ENCODE results near the gene TPP2. TPM values are rescaled to one million over a fixed set of nuclear protein-coding genes. Genes with fewer than 3 reads are reported as not detected.

The TPP2 gene
- total RNA-seq, 4 donors from 2014 or later, result 19.9 to 39.9 (median 25.1) TPM

DNA sequence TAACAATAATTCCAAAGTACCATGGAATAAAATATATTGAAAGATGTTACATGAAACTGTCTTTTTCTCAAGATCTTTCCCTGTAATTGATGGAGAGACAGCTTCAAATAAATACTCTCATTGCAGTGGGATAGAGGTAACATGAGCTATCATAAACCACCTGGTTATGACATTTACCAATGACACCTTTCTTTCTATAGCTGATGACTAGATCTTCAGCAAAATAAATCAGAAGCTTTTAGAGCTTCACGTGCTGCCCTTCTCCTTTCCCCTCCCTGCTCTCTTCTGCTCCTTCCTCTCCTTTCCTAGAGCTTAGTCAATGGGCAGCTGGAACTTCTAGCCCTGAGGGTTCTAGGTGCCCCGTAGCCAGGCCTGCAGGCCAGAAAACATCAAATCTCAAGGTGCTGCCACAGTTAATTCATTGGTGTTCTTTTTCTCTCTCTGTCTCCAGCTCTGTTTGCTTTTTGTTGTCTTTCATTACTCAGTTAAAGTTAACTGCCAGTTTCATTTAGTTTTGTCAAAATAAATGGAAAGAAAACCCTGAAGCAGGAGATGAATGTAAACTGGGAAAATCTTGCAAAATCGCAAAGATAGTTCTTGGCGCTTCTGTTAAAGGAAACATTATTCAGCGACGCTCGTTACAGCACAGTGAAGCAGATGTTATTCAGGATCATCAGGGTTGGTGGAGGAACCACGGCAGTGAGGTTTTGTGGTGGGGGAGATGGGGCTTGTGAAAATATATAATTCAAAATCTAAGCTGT lies 106.4 kb downstream of the TPP2 start:
- WGBS, 2 donors, result 61 to 66% methylated on average over 8 of the region's 8 CpGs
- Histone ChIP-seq H3K27me3 (no peaks in the 10 kb centered on the region), H3K4me1 (peaks cover 0 to 43% (median 4%) of the 10 kb centered on the region in 3 donors), H3K27ac (no peak overlapping the region), H3K4me3 (no peak overlapping the region), H3K9me3 (peaks cover 0 to 9% (median 0%) of the 10 kb centered on the region in 3 donors), H3K36me3 (no peaks in the 10 kb centered on the region)
- TF ChIP-seq POLR2A (IDR thresholded peaks at IDR 0.05), result no peak
- TF ChIP-seq, protein P1, sequence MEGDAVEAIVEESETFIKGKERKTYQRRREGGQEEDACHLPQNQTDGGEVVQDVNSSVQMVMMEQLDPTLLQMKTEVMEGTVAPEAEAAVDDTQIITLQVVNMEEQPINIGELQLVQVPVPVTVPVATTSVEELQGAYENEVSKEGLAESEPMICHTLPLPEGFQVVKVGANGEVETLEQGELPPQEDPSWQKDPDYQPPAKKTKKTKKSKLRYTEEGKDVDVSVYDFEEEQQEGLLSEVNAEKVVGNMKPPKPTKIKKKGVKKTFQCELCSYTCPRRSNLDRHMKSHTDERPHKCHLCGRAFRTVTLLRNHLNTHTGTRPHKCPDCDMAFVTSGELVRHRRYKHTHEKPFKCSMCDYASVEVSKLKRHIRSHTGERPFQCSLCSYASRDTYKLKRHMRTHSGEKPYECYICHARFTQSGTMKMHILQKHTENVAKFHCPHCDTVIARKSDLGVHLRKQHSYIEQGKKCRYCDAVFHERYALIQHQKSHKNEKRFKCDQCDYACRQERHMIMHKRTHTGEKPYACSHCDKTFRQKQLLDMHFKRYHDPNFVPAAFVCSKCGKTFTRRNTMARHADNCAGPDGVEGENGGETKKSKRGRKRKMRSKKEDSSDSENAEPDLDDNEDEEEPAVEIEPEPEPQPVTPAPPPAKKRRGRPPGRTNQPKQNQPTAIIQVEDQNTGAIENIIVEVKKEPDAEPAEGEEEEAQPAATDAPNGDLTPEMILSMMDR (IDR thresholded peaks at IDR 0.05), result no peak
- DNase-seq, result no peak
- intact Hi-C loops (cut with DNase I), result no loop called here

DNA sequence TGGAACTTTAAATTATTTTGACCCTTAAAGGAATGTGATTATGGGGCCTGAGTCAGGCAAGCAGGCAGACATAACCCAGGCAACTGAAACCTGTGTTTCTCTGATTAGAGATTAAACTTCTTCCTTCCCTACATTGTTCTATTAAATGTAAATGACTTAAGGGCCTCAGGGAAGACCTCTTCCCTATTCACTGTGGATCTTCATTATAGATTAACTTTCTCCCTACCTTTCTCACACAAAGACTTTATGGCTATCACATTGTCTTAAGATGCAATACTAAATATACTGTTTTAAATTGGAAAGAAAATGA lies 106.9 kb downstream of the TPP2 start:
- no peak overlapping the region for H3K27ac ChIP-seq

DNA sequence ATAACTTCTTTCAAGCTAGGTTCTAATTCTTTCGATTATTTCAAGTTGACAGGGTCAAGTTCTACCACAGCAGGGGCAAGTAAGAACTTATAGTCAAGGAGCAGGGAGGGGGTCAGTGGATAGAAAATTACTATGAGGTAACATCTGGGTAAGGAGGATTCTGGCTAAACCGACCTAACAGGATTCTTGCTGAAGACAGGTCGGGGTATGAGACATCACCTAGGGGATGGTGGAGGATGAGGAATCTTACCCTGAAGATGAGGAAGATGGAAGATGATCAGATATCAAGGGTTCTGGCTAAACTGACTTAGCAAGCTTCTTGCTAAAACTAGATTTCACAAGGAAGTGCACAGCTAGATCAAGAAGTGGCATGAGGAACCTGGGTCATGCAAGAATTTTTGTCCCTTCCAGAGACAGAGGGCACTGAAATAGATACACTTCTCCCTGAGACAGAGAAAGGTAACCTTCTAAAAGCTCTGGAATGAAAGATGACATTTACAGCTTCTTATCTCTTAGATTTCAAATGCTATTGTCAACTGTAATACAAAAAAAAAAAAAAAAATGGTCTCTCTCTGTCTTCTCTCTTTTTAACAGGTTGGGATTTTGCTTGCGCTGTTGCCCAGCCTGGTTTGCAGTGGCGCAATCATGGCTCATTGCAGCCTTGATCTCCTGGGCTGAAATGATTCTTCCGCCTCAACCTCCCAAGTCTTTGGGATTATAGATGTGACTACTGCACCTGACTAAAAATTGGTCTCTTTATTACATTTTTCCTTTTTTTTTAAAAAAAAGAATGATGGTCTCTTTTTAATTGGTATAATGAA lies 107.7 kb downstream of the TPP2 start:
- Histone ChIP-seq H3K27ac (no peak overlapping the region), H3K4me3 (no peak overlapping the region), H3K27me3 (no peaks in the 10 kb centered on the region), H3K36me3 (no peaks in the 10 kb centered on the region), H3K4me1 (peaks cover 0 to 53% (median 4%) of the 10 kb centered on the region in 3 donors), H3K9me3 (no peaks in the 10 kb centered on the region)
- 55 to 60% methylated on average over 6 of the region's 6 CpGs for WGBS, 2 donors
- DNase-seq, result no peak
- intact Hi-C loops (cut with DNase I), result no loop called here
- TF ChIP-seq, protein P1 (IDR thresholded peaks at IDR 0.05), result no peak
- no peak for TF ChIP-seq POLR2A (IDR thresholded peaks at IDR 0.05)

More for the DNA sequence above, 106.9 kb downstream of the TPP2 start:
- intact Hi-C loops (cut with DNase I), result no loop called here
- peaks cover 0 to 4% (median 0%) of the 10 kb centered on the region in 3 donors for H3K9me3 ChIP-seq
- H3K36me3 ChIP-seq, result no peaks in the 10 kb centered on the region
- peaks cover 0 to 46% (median 4%) of the 10 kb centered on the region in 3 donors for H3K4me1 ChIP-seq
- H3K27me3 ChIP-seq, result no peaks in the 10 kb centered on the region
- TF ChIP-seq POLR2A (IDR thresholded peaks at IDR 0.05), result no peak
- TF ChIP-seq, protein P1 (IDR thresholded peaks at IDR 0.05), result no peak
- no peak for DNase-seq
- no peak overlapping the region for H3K4me3 ChIP-seq

DNA sequence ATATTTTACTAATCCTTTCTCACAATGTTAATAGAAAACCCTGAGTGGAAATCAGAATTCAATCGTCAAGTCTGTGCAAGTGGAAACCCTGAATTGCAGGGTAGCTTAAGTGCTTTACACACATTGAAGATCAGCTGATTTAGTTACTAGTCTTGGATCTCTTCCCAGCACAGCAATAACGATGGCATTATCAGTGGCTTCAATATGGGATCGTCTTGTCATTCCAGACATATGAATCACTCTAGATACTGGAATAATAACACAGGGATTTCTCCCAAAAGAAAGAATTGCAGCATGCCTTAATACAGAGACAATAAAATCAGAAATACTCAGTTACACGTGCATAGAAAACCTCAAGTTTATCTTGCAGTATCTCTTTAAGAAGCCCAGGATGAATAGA lies 110.7 kb downstream of the TPP2 start:
- intact Hi-C loops (cut with DNase I), result no loop called here
- WGBS, 2 donors, result 10 to 17% methylated on average over 4 of the region's 4 CpGs
- Histone ChIP-seq H3K27ac (peak overlapping the region in 1 of 4 donors; percentile 29), H3K9me3 (no peaks in the 10 kb centered on the region), H3K4me3 (no peak overlapping the region), H3K36me3 (no peaks in the 10 kb centered on the region), H3K4me1 (peaks cover 0 to 61% (median 4%) of the 10 kb centered on the region in 3 donors), H3K27me3 (no peaks in the 10 kb centered on the region)
- no peak for DNase-seq
- TF ChIP-seq, protein P1 (IDR thresholded peaks at IDR 0.05), result no peak
- no peak for TF ChIP-seq POLR2A (IDR thresholded peaks at IDR 0.05)

DNA sequence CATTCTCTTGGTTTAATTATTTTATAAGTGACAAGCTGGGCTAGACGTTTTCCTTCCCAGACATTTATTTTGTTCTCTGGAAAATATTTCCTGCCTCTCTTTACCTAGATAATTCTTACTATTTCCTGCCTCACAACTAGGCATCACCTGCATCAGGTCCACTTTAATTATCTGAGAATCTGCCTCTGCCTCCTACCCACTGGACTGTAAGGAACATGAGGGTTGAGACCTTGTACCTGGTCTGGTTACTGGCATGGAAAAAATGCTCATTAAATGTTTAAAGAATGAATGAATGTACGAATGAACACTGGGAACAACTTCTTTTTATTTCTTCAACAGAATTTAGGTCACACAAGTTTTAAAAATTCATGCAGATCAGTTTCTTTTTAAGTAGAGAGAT lies 111.4 kb downstream of the TPP2 start:
- 28 to 47% methylated on average over 2 of the region's 2 CpGs for WGBS, 2 donors
- intact Hi-C loops (cut with DNase I), result no loop called here
- no peaks in the 10 kb centered on the region for H3K9me3 ChIP-seq
- H3K4me1 ChIP-seq, result peaks cover 0 to 58% (median 4%) of the 10 kb centered on the region in 3 donors
- TF ChIP-seq POLR2A (IDR thresholded peaks at IDR 0.05), result no peak
- TF ChIP-seq, protein P1 (IDR thresholded peaks at IDR 0.05), result no peak
- H3K4me3 ChIP-seq, result no peak overlapping the region
- no peak for DNase-seq
- no peaks in the 10 kb centered on the region for H3K36me3 ChIP-seq
- no peaks in the 10 kb centered on the region for H3K27me3 ChIP-seq
- H3K27ac ChIP-seq, result no peak overlapping the region

Measured in esophagus squamous epithelium (tissue), 5 donors.